Body of pancreas (tissue), 4 donors: ENCODE results near the gene FAM53C. TPM values are rescaled to one million over a fixed set of nuclear protein-coding genes. Genes with fewer than 3 reads are reported as not detected.

Experiments used
- ATAC-seq: fragments of 150-250 bp; one replicate; pipeline ENCODE4 v1.9.1; 2016
- DNase-seq, 4 donors: peaks; one replicate each; pipeline ENCODE4 v3.0.0-alpha.2; 2019
- H3K27ac ChIP-seq, 4 donors: fragments of 200-600 bp; sonication (generic); 1 replicate in 3 of 4; 2 replicates in 1 of 4; pipeline versions ENCODE4 v1.5.1 to v1.6.1; 2016 to 2019; ENCODE audit warnings: mild to moderate bottlenecking in 1 of 4, mixed read lengths in 1 of 4, moderate library complexity in 1 of 4
- H3K27me3 ChIP-seq, 2 donors: fragments of 200-600 bp; sonication (generic); one replicate each; pipeline ENCODE4 v1.6.0; 2016; ENCODE audit warnings: mild to moderate bottlenecking in 1 of 2
- H3K36me3 ChIP-seq, 2 donors: fragments of 200-600 bp; sonication (generic); replicated peaks in 1 of 2; 2 replicates each; pipeline ENCODE4 v1.5.1; 2016; ENCODE audit warnings: low read depth in 2 of 2; ENCODE audit not compliant: insufficient read depth in 1 of 2
- H3K4me1 ChIP-seq: fragments of 200-600 bp; sonication (generic); one replicate; pipeline ENCODE4 v1.6.0; 2016
- H3K4me3 ChIP-seq, 2 donors: fragments of 200-600 bp; sonication (generic); 1 replicate in 1 of 2; 2 replicates in 1 of 2; pipeline ENCODE4 v1.5.1; 2016 to 2019
- H3K9me3 ChIP-seq, 3 donors: fragments of 200-600 bp; sonication (generic); 1 replicate in 2 of 3; 2 replicates in 1 of 3; pipeline ENCODE4 v1.5.1; 2016
- CTCF ChIP-seq, 7 experiments: fragments of 450-650 bp in 4 of 7; fragments of 200-600 bp in 3 of 7; sonication (generic) in 3 of 7; IDR thresholded peaks; one replicate each; pipeline ENCODE4 v1.5.1; 2016 to 2019; ENCODE audit warnings: antibody characterized with exemption in 7 of 7
- POLR2A ChIP-seq, 3 donors: fragments of 450-650 bp; IDR thresholded peaks; one replicate each; pipeline ENCODE4 v1.6.1; 2016; ENCODE audit warnings: antibody characterized with exemption in 3 of 3, mild to moderate bottlenecking in 2 of 3
- WGBS, 2 donors: methylation state at CpG; one replicate each; pipeline ENCODE4 v1.1.5; 2017; 5-methylcytosine and 5-hydroxymethylcytosine counted together
- intact Hi-C: fragments of 100-400 bp; cut with DNase I; formaldehyde crosslinking; loops from one replicate; pipeline ENCODE4 v1.15.1; 2023
- total RNA-seq, 2 donors: library from RNA; depleted of rRNA; stranded (reverse); fragments of >200 nt; gene quantifications; one replicate each; pipeline ENCODE4 v1.1.0, GENCODE V29; 2016

Gene FAM53C
- total RNA-seq, 2 donors from 2014 or later, result 12.5 to 33.7 TPM

DNA sequence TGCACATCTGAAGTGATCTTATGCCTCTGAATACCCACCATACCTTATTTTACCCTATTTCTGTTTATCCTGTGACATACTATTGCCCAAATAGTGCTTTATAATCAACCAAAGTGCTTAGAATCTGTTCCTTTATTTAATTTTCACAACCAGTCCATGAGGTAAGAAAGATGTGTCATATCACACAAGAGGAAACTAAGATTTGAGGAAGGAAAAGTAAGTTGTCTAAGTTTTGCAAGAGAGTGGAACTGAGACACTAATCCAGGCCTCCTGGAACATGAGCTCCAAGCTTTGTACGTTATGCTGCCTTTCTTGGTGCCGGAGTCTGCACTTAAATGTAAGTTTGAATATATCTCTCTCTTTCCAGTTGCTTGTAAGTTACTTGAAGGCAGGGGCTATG lies 31.6 kb downstream of the FAM53C start:
- Histone ChIP-seq H3K4me3 (no peak overlapping the region), H3K4me1 (peaks cover 18% of the 10 kb centered on the region), H3K9me3 (no peaks in the 10 kb centered on the region), H3K36me3 (peaks cover 0 to 5% of the 10 kb centered on the region in 2 donors), H3K27me3 (no peaks in the 10 kb centered on the region), H3K27ac (peak overlapping the region in 1 of 4 donors; percentile 7)
- WGBS, 2 donors, result 80 to 84% methylated on average over 2 of the region's 2 CpGs
- ATAC-seq (no peak), DNase-seq (peak in 1 of 4 donors; percentile 17)
- intact Hi-C loops, result no loop called here
- no peak for TF ChIP-seq CTCF (IDR thresholded peaks at IDR 0.05)
- TF ChIP-seq POLR2A (IDR thresholded peaks at IDR 0.05), result no peak

GRCh38 chr5:138370537-138370936 lies 32.5 kb downstream of the FAM53C start:
- Histone ChIP-seq H3K27ac (peak overlapping the region in 1 of 4 donors; percentile 7), H3K4me1 (peaks cover 18% of the 10 kb centered on the region), H3K9me3 (no peaks in the 10 kb centered on the region), H3K36me3 (peaks cover 0 to 6% of the 10 kb centered on the region in 2 donors), H3K27me3 (no peaks in the 10 kb centered on the region), H3K4me3 (no peak overlapping the region)
- DNase-seq (no peak), ATAC-seq (no peak)
- WGBS, 2 donors, result 84 to 93% methylated on average over 3 of the region's 3 CpGs
- intact Hi-C loops, result no loop called here
- TF ChIP-seq CTCF (IDR thresholded peaks at IDR 0.05) (no peak), POLR2A (IDR thresholded peaks at IDR 0.05) (no peak)

- TF ChIP-seq POLR2A (IDR thresholded peaks at IDR 0.05) (no peak), CTCF (IDR thresholded peaks at IDR 0.05) (no peak)
- WGBS, 2 donors, result 88 to 100% methylated on average over 2 of the region's 2 CpGs
- Histone ChIP-seq H3K4me1 (peaks cover 15% of the 10 kb centered on the region), H3K27me3 (no peaks in the 10 kb centered on the region), H3K4me3 (no peak overlapping the region), H3K27ac (no peak overlapping the region), H3K9me3 (no peaks in the 10 kb centered on the region), H3K36me3 (peaks cover 0 to 12% of the 10 kb centered on the region in 2 donors)
- intact Hi-C loops, result no loop called here
- DNase-seq, result no peak
- no peak for ATAC-seq
Measured at GRCh38 chr5:138371454-138371853, 33.4 kb downstream of the FAM53C start.

GRCh38 chr5:138372225-138372624 lies 34.2 kb downstream of the FAM53C start:
- intact Hi-C loops, result no loop called here
- Histone ChIP-seq H3K4me1 (peaks cover 7% of the 10 kb centered on the region), H3K4me3 (no peak overlapping the region), H3K9me3 (no peaks in the 10 kb centered on the region), H3K36me3 (peaks cover 0 to 12% of the 10 kb centered on the region in 2 donors), H3K27ac (no peak overlapping the region), H3K27me3 (no peaks in the 10 kb centered on the region)
- TF ChIP-seq CTCF (IDR thresholded peaks at IDR 0.05) (no peak), POLR2A (IDR thresholded peaks at IDR 0.05) (no peak)
- DNase-seq (no peak), ATAC-seq (no peak)
- 62 to 73% methylated on average over 1 of the region's 1 CpG for WGBS, 2 donors

DNA sequence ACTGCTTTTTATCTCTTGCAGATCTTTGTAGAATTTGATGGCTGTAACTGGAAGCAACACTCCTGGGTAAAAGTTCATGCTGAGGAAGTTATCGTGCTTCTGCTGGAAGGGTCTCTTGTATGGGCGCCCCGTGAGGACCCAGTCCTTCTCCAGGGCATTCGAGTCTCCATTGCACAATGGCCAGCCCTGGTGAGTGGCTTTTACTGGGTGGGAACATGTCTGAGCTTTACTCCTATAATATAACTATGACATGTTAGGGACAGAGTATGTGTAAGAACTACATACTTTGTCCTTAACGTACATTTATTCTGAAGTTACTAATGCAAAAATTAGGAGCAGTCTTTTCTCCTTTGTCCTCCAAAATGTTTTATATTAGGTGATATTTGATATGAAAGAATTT lies 34.6 kb downstream of the FAM53C start:
- WGBS, 2 donors, result 70 to 71% methylated on average over 5 of the region's 5 CpGs
- TF ChIP-seq CTCF (IDR thresholded peaks at IDR 0.05), result no peak
- TF ChIP-seq POLR2A (IDR thresholded peaks at IDR 0.05), result no peak
- H3K36me3 ChIP-seq, result peaks cover 0 to 12% of the 10 kb centered on the region in 2 donors
- H3K9me3 ChIP-seq, result no peaks in the 10 kb centered on the region
- ATAC-seq, result no peak
- peaks cover 7% of the 10 kb centered on the region for H3K4me1 ChIP-seq
- H3K4me3 ChIP-seq, result no peak overlapping the region
- intact Hi-C loops, result no loop called here
- H3K27me3 ChIP-seq, result no peaks in the 10 kb centered on the region
- no peak overlapping the region for H3K27ac ChIP-seq
- no peak for DNase-seq
